ENCODE results near the gene EHMT1.
A peak's percentile ranks its signal among the peaks of the same experiment; 100 is the strongest.

The EHMT1 gene

GRCh38 chr9:137618105-137619067, at the start of gene EHMT1:
Gene EHMT1 (plus strand): TSS chr9:137619005. CDS start chr9:137619029, 24 bp downstream.
- Histone ChIP-seq H3K4me1 (peaks cover 36 to 61% (median 46%) of the 10 kb centered on the region in 10 experiments), H3K36me3 (peaks cover 32 to 68% (median 57%) of the 10 kb centered on the region in 11 experiments), H3K9ac (peak within 1 kb of the TSS; percentile 86 to 98 (median 93)), H3K4me2 (peak within 1 kb of the TSS; percentile 88 to 99 (median 95)), H3K27me3 (no peaks in the 10 kb centered on the region), H3K9me3 (replicated peaks in 1 of 11) (no peaks in the 10 kb centered on the region), H3K27ac (peak within 1 kb of the TSS; percentile 87 to 97 (median 93)), H4K20me1 (peaks cover 42 to 86% (median 67%) of the 10 kb centered on the region in 11 experiments; a peak in 21 of 22 replicates), H3K4me3 (peak within 1 kb of the TSS; percentile 86 to 100 (median 92))
- no peak for TF ChIP-seq Cebpa-rat (IDR thresholded peaks at IDR 0.05)

DNA sequence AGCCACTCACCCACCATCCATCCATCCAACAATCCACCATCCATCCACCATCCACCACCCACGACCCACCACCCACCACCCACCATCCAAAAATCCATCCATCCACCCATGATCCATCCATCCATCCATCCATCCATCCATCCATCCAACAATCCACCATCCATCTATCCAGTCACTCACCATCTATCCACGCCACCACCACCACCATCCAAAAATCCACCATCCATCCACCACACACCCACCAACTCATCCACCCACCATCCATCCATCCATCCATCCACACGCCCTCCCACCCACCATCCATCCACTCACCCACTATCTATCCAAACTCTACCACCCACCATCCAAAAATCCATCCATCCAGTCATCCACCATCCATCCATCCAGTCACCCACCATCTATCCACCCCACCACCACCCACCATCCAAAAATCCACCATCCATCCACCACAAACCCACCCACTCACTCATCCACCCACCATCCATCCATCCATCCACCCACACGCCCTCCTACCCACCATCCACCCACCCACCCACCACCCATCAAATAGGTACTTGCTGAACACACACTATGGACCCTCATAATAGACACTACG, 49.1 kb upstream of the EHMT1 start:
- Histone ChIP-seq H4K20me1 (peaks cover 0 to 57% (median 23%) of the 10 kb centered on the region in 11 experiments; a peak in 18 of 22 replicates), H3K27ac (no peak overlapping the region), H3K4me1 (peaks cover 2 to 12% (median 10%) of the 10 kb centered on the region in 10 experiments; a peak in 19 of 20 replicates), H3K27me3 (no peaks in the 10 kb centered on the region), H3K9ac (no peak overlapping the region), H3K36me3 (peaks cover 39 to 57% (median 49%) of the 10 kb centered on the region in 11 experiments), H3K4me3 (no peak overlapping the region), H3K4me2 (no peak overlapping the region), H3K9me3 (replicated peaks in 1 of 11) (peaks cover 0 to 13% (median 0%) of the 10 kb centered on the region in 11 experiments; a peak in 5 of 22 replicates)
- no peak for TF ChIP-seq Cebpa-rat (IDR thresholded peaks at IDR 0.05)

DNA sequence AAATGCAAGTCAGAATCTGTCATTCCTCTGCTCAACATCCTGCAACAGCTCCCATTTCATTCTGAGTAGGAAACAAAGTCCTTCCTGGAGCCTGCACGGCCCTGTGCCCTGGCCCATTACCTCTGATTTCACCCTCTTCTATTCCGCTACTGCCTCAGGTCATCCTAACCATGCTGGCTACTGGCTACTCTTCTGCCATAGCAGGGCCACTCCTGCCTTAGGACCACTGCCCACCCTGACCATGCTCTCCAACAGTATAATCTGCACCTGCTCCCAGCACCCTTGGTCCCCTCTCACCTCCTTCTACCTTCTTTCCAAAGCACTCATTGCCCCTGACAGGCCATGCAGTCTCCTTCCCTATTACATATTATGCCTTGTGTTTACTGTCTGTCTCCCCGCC, 48.2 kb upstream of the EHMT1 start:
- no peak for TF ChIP-seq Cebpa-rat (IDR thresholded peaks at IDR 0.05)
- peaks cover 44 to 62% (median 53%) of the 10 kb centered on the region in 11 experiments for H3K36me3 ChIP-seq
- H3K4me1 ChIP-seq = peaks cover 11 to 17% (median 13%) of the 10 kb centered on the region in 10 experiments
- peaks cover 0 to 8% (median 0%) of the 10 kb centered on the region in 11 experiments; a peak in 3 of 22 replicates for H3K9me3 ChIP-seq (replicated peaks in 1 of 11)
- no peak overlapping the region for H3K4me3 ChIP-seq
- H3K4me2 ChIP-seq = no peak overlapping the region
- H4K20me1 ChIP-seq = peaks cover 5 to 62% (median 28%) of the 10 kb centered on the region in 11 experiments; a peak in 19 of 22 replicates
- H3K27me3 ChIP-seq = no peaks in the 10 kb centered on the region
- H3K27ac ChIP-seq = no peak overlapping the region
- H3K9ac ChIP-seq = no peak overlapping the region

DNA sequence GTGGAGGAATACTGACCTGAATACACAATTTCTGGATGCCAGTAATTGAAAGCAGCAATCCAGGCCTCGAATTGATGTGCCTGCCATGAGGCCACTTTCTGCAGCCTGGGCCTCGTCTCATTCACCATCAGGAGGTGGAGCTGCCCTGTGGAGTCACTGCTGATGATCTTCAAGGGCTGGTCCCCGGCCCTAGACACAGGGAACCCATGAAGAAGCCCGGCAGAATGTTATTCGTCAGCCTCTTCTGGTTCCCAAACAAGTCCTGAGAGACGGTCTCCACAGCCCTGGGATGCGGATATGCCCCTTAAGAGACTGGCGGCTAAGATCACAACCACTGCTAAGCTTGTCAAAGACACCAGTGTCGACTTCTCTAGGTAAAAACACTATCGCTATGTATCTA, 44.6 kb upstream of the EHMT1 start:
- no peak overlapping the region for H3K27ac ChIP-seq
- H3K9ac ChIP-seq = peak overlapping the region in 2 of 11 experiments; percentile 31 to 86; a peak in 1 of 22 replicates
- TF ChIP-seq Cebpa-rat (IDR thresholded peaks at IDR 0.05) = no peak
- H3K36me3 ChIP-seq = peaks cover 46 to 75% (median 69%) of the 10 kb centered on the region in 11 experiments
- H4K20me1 ChIP-seq = peaks cover 11 to 82% (median 52%) of the 10 kb centered on the region in 11 experiments; a peak in 20 of 22 replicates
- no peak overlapping the region for H3K4me3 ChIP-seq
- no peak overlapping the region for H3K4me2 ChIP-seq
- no peaks in the 10 kb centered on the region for H3K9me3 ChIP-seq (replicated peaks in 1 of 11)
- peaks cover 33 to 41% (median 36%) of the 10 kb centered on the region in 10 experiments for H3K4me1 ChIP-seq
- no peaks in the 10 kb centered on the region for H3K27me3 ChIP-seq

- peak overlapping the region; percentile 88 to 99 (median 98); a peak in 21 of 22 replicates for H3K4me2 ChIP-seq
- H3K4me1 ChIP-seq = peaks cover 36 to 43% (median 37%) of the 10 kb centered on the region in 10 experiments
- TF ChIP-seq Cebpa-rat (IDR thresholded peaks at IDR 0.05) = no peak
- no peaks in the 10 kb centered on the region for H3K9me3 ChIP-seq (replicated peaks in 1 of 11)
- H3K9ac ChIP-seq = peak overlapping the region in 10 of 11 experiments; percentile 19 to 99 (median 38); a peak in 14 of 22 replicates
- peaks cover 11 to 86% (median 52%) of the 10 kb centered on the region in 11 experiments; a peak in 20 of 22 replicates for H4K20me1 ChIP-seq
- H3K27ac ChIP-seq = peak overlapping the region in 7 of 11 experiments; percentile 8 to 57 (median 38); a peak in 8 of 22 replicates
- H3K36me3 ChIP-seq = peaks cover 43 to 78% (median 68%) of the 10 kb centered on the region in 11 experiments
- peak overlapping the region in 1 of 10 experiments; percentile 4; a peak in 1 of 20 replicates for H3K4me3 ChIP-seq
- H3K27me3 ChIP-seq = no peaks in the 10 kb centered on the region
Observed at GRCh38 chr9:137575364-137575715, 43.5 kb upstream of the EHMT1 start.

DNA sequence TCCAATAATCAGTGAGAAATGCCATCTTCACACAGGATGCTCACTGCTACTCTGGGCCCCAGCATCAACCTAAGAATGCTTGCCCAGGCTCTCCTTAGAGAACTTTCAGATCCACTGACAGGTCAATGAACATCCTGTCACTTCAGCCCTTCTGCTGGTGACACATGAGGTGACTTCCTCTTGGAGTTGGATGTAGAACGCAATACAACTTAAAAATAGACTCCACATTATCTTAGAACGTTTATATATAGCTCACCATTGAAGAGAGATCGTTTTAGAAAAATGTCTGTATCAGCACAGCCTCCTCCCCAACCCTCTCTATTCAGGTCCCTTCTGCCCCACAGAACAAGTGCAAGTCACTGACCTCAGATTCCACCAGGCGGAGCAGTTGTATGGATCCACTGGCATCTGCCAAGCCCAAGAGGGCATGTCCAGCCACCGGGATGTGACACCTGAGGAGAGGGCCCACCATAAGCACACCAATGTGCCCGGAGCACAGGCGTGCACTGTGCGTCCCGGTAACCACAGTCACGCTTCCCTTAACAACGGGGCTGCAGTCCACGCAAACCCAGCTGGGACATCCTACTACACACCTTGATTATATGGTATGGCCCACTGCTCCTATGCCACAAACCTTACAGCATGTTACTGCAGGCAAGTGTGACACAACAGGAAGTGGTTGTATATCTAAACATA, 42.9 kb upstream of the EHMT1 start:
- Histone ChIP-seq H3K4me1 (peaks cover 36 to 43% (median 37%) of the 10 kb centered on the region in 10 experiments), H3K27me3 (no peaks in the 10 kb centered on the region), H3K4me2 (peak overlapping the region; percentile 88 to 99 (median 98)), H4K20me1 (peaks cover 11 to 86% (median 52%) of the 10 kb centered on the region in 11 experiments; a peak in 20 of 22 replicates), H3K36me3 (peaks cover 40 to 78% (median 67%) of the 10 kb centered on the region in 11 experiments), H3K27ac (peak overlapping the region in 8 of 11 experiments; percentile 13 to 57 (median 39); a peak in 11 of 22 replicates), H3K9me3 (replicated peaks in 1 of 11) (no peaks in the 10 kb centered on the region), H3K9ac (peak overlapping the region; percentile 13 to 99 (median 37); a peak in 16 of 22 replicates), H3K4me3 (peak overlapping the region in 3 of 10 experiments; percentile 4 to 99 (median 10); a peak in 5 of 20 replicates)
- TF ChIP-seq Cebpa-rat (IDR thresholded peaks at IDR 0.05) = no peak

DNA sequence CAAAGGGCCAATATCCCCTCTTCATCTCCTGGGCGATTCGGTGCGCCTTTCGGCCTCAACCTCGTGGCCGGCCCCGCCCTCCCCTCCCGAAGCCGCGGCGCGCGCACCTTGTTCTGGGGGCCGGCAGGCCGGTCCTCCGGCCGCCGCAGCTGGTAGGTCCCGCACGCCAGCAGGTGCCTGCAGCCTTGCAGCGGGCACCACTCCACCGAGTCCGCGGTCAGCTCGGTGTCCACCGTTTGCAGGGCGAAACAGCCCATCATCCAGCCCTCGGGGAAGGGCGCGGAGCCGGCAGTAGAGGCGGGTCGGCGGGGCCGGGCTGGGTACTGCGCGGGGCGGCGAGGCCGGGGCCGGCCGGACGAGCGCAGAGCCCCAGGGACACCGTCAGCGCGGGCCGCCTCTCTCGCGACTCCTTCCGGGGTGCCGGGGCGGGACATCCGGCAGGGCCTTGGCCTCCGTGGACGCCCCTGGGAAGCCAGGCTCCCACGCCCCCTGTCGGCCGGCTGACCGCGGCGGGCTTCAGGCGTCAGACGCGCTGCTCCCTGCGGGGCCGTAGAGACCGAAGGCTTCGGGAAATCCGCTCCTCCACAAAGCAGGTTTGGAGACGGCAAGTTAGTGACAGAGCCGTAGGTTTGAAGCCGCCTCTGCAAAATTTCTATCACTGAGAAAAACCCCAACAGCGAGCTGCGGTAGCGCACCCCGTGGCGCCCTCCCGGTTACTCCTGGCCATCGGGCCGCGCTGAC, 40.1 kb upstream of the EHMT1 start, which contains the start of gene DPH7:
TSS of gene DPH7 (minus strand) at position 408 of the 741 bp plus-strand sequence. CDS start at position 260, 148 bp downstream.
- Histone ChIP-seq H3K4me2 (peak within 1 kb of the TSS; percentile 88 to 99 (median 98)), H4K20me1 (peaks cover 11 to 92% (median 74%) of the 10 kb centered on the region in 11 experiments; a peak in 20 of 22 replicates), H3K36me3 (peaks cover 50 to 79% (median 69%) of the 10 kb centered on the region in 11 experiments), H3K9ac (peak within 1 kb of the TSS; percentile 86 to 99 (median 92)), H3K27me3 (no peaks in the 10 kb centered on the region), H3K4me1 (peaks cover 36 to 43% (median 37%) of the 10 kb centered on the region in 10 experiments), H3K27ac (peak within 1 kb of the TSS; percentile 33 to 91 (median 86); a peak in 21 of 22 replicates), H3K4me3 (peak within 1 kb of the TSS; percentile 73 to 99 (median 99)), H3K9me3 (replicated peaks in 1 of 11) (no peaks in the 10 kb centered on the region)
- TF ChIP-seq Cebpa-rat (IDR thresholded peaks at IDR 0.05) = no peak
